Common myeloid progenitor, CD34-positive (primary cell): Measurements from ENCODE around the gene PLD5.

Experiments
- CTCF ChIA-PET: fragments of 350-600 bp; sonication (Branson Sonifier 250); formaldehyde crosslinking; loops from one replicate; lab custom pipeline; 2021; ENCODE audit warnings: antibody characterized with exemption; lab: Charles Lee
- POLR2A ChIA-PET: fragments of 350-600 bp; sonication (Branson Sonifier 250); formaldehyde crosslinking; loops from one replicate; lab custom pipeline; 2021; ENCODE audit warnings: antibody characterized with exemption; lab: Charles Lee
- DNase-seq, 3 donors: peaks; one replicate each; pipeline versions ENCODE4 v3.0.0 to v3.0.0-alpha.2; 2013
- H3K27ac ChIP-seq, 2 experiments: 1 replicate in 1 of 2; 2 replicates in 1 of 2; pipeline ENCODE4 v1.7.0; 2013; ENCODE audit warnings: inconsistent platforms in 2 of 2, low read length in 2 of 2, mild to moderate bottlenecking in 2 of 2, low read depth in 1 of 2, moderate library complexity in 1 of 2; ENCODE audit not compliant: severe bottlenecking in 2 of 2, insufficient read depth in 1 of 2, poor library complexity in 1 of 2
- H3K27me3 ChIP-seq, 5 experiments: replicated peaks in 2 of 5; 1 replicate in 3 of 5; 2 replicates in 2 of 5; pipeline versions ENCODE4 v1.6.1 to v1.7.0; 2013; ENCODE audit warnings: low read length in 4 of 5, mild to moderate bottlenecking in 2 of 5, moderate library complexity in 2 of 5, inconsistent platforms in 1 of 5; ENCODE audit not compliant: insufficient read depth in 5 of 5, control insufficient read depth in 4 of 5
- H3K36me3 ChIP-seq, 4 experiments: 1 replicate in 2 of 4; 2 replicates in 2 of 4; pipeline versions ENCODE4 v1.6.1 to v1.7.0; 2013; ENCODE audit warnings: low read length in 3 of 4, control low read depth in 1 of 4, mild to moderate bottlenecking in 1 of 4; ENCODE audit not compliant: control insufficient read depth in 4 of 4, insufficient read depth in 4 of 4
- H3K4me1 ChIP-seq, 4 experiments: 1 replicate in 3 of 4; 2 replicates in 1 of 4; pipeline versions ENCODE4 v1.6.1 to v1.7.1; 2013; ENCODE audit warnings: low read length in 3 of 4, mild to moderate bottlenecking in 3 of 4, control low read depth in 1 of 4, inconsistent platforms in 1 of 4, moderate library complexity in 1 of 4; ENCODE audit not compliant: control insufficient read depth in 4 of 4, insufficient read depth in 4 of 4; ENCODE audit errors: control extremely low read depth in 1 of 4
- H3K4me3 ChIP-seq, 7 experiments: 1 replicate in 4 of 7; 2 replicates in 3 of 7; pipeline versions ENCODE4 v1.5.1 to v1.7.0; 2013; ENCODE audit warnings: mild to moderate bottlenecking in 7 of 7, low read length in 6 of 7, moderate library complexity in 6 of 7, inconsistent platforms in 2 of 7, low read depth in 2 of 7, control low read depth in 1 of 7; ENCODE audit not compliant: insufficient read depth in 4 of 7, control insufficient read depth in 1 of 7; ENCODE audit errors: extremely low read depth in 1 of 7
- H3K9me3 ChIP-seq, 5 experiments: 1 replicate in 4 of 5; 2 replicates in 1 of 5; pipeline versions ENCODE4 v1.6.1 to v1.7.1; 2013; ENCODE audit warnings: low read length in 4 of 5, mild to moderate bottlenecking in 2 of 5, inconsistent platforms in 1 of 5, low read depth in 1 of 5, moderate library complexity in 1 of 5; ENCODE audit not compliant: control insufficient read depth in 4 of 5, insufficient read depth in 2 of 5; ENCODE audit errors: control extremely low read depth in 1 of 5
- WGBS: methylation state at CpG from one replicate; pipeline ENCODE4 v1.1.5; 2013; ENCODE audit not compliant: insufficient coverage; 5-methylcytosine and 5-hydroxymethylcytosine counted together

PLD5 gene

DNA sequence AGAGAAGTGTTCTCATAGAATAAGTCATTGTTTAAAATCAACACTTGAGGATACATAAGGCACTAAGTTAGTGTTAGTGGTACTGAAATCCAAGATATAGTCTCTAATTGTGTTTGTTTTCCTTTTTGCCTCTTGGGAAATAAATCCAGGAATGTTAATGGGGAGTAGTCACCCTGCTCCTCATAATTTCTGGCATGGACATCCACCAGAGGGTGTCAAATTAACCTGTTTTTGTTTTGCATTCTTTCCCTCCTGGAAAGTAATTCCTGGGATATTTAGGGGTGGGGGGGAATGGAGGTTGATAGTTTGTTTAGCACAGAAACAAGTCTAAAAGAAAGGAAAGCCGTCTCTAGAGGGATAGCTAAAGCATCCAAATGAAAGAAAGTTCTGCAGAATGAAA is 437.8 kb downstream of the PLD5 start:
- Histone ChIP-seq H3K9me3 (no peaks in the 10 kb centered on the region), H3K36me3 (no peaks in the 10 kb centered on the region), H3K4me3 (no peak overlapping the region), H3K27ac (no peak overlapping the region), H3K27me3 (no peaks in the 10 kb centered on the region), H3K4me1 (no peaks in the 10 kb centered on the region)
- no peak for DNase-seq
- 100% methylated on average over 1 of the region's 1 CpG for WGBS
- ChIA-PET POLR2A (no interaction called here), CTCF (no interaction called here)

DNA sequence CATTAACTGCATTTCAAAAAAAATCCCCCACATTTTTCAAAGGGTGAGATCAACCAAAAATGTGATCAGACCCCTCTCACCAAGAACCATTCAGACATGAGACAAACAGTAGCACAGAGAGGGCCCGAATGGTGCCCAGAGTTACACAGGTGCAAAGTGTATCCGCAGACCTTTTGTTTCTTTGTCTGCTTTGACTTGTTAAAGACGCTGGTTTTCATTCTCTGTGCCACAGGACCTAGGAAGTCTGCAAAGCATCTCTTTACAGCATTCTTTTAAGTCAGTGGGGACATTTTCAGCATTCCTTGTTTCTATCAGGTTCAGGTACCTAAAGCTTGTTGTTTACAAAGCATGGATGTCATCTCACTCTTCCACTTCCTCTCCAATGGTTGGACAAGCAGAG is 438.4 kb downstream of the PLD5 start:
- CTCF ChIA-PET, result interaction anchor here (0.6 kb wide), 1 partner anchor 1123 kb away, joined by 3 read pairs; no protein-coding TSS in a partner anchor
- H3K27ac ChIP-seq, result no peak overlapping the region
- POLR2A ChIA-PET, result no interaction called here
- H3K4me3 ChIP-seq, result no peak overlapping the region
- WGBS, result 82% methylated on average over 3 of the region's 3 CpGs
- no peak for DNase-seq
- no peaks in the 10 kb centered on the region for H3K4me1 ChIP-seq
- no peaks in the 10 kb centered on the region for H3K27me3 ChIP-seq
- H3K9me3 ChIP-seq, result no peaks in the 10 kb centered on the region
- no peaks in the 10 kb centered on the region for H3K36me3 ChIP-seq

- POLR2A ChIA-PET, result no interaction called here
- CTCF ChIA-PET, result no interaction called here
- H3K27ac ChIP-seq, result no peak overlapping the region
- H3K27me3 ChIP-seq, result no peaks in the 10 kb centered on the region
- DNase-seq, result no peak
- no peaks in the 10 kb centered on the region for H3K9me3 ChIP-seq
- no peaks in the 10 kb centered on the region for H3K36me3 ChIP-seq
- whole genome bisulfite sequencing, result 80% methylated on average over 1 of the region's 2 CpGs
- H3K4me1 ChIP-seq, result no peaks in the 10 kb centered on the region
- no peak overlapping the region for H3K4me3 ChIP-seq
Observed at GRCh38 chr1:242083742-242084141, 440.8 kb downstream of the PLD5 start.

DNA sequence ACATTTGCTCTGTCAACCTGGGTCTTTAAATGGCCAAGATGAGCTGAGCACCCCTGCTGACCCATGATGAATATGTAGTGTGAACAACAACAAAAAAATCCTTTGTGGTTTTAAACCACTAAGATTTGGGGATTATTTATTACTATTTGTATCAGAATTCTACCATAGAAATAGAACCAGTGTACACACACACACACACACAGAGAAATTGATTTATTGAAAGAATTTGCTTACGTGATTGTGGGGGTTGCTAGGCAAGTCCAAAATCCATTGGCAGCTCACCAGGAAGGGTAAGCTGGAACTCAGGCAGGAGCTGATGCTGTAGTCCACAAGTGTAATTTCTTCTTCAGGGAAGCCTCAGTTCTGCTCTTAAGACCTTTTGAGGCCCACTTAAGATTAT is 443.1 kb downstream of the PLD5 start:
- H3K36me3 ChIP-seq, result no peaks in the 10 kb centered on the region
- POLR2A ChIA-PET, result no interaction called here
- no peaks in the 10 kb centered on the region for H3K9me3 ChIP-seq
- no peak overlapping the region for H3K27ac ChIP-seq
- WGBS, result no CpG with 5 or more reads among the region's 1 CpG
- H3K27me3 ChIP-seq, result no peaks in the 10 kb centered on the region
- H3K4me3 ChIP-seq, result no peak overlapping the region
- no peaks in the 10 kb centered on the region for H3K4me1 ChIP-seq
- no peak for DNase-seq
- CTCF ChIA-PET, result no interaction called here

- CTCF ChIA-PET, result no interaction called here
- Histone ChIP-seq H3K4me3 (no peak overlapping the region), H3K36me3 (no peaks in the 10 kb centered on the region), H3K27me3 (no peaks in the 10 kb centered on the region), H3K27ac (no peak overlapping the region), H3K4me1 (no peaks in the 10 kb centered on the region), H3K9me3 (no peaks in the 10 kb centered on the region)
- POLR2A ChIA-PET, result no interaction called here
- no CpG with 5 or more reads among the region's 2 CpGs for WGBS
- DNase-seq, result no peak
Observed at GRCh38 chr1:242065813-242066212, 458.7 kb downstream of the PLD5 start.

- Histone ChIP-seq H3K27ac (no peak overlapping the region), H3K4me3 (no peak overlapping the region), H3K4me1 (no peaks in the 10 kb centered on the region), H3K27me3 (no peaks in the 10 kb centered on the region), H3K36me3 (no peaks in the 10 kb centered on the region), H3K9me3 (no peaks in the 10 kb centered on the region)
- WGBS, result 73% methylated on average over 3 of the region's 3 CpGs
- DNase-seq, result no peak
- ChIA-PET CTCF (interaction anchor here (1.4 kb wide), 1 partner anchor 41 kb away, joined by 5 read pairs; no protein-coding TSS in a partner anchor), POLR2A (no interaction called here)
Observed at GRCh38 chr1:242062271-242062670, 462.2 kb downstream of the PLD5 start.

DNA sequence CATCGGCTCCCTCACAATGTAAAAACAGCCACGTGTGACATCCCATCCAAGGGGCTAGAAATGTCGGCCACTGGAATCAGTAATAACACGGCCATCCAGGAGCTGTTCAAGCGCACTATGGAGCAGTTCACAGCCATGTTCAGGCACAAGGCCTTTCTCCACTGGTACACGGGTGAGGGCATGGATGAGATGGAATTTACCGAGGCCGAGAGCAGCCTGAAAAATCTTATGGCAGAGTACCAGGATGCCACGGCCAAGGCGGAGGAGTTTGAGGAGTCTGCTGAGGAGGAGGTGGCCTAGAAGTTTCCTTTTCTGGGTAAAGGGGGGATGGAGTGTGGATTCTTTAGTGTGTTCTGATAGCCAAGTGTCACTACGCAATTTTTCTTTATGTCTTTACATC is 464.5 kb downstream of the PLD5 start:
- CTCF ChIA-PET, result no interaction called here
- POLR2A ChIA-PET, result no interaction called here
- no peaks in the 10 kb centered on the region for H3K36me3 ChIP-seq
- H3K27ac ChIP-seq, result no peak overlapping the region
- no peaks in the 10 kb centered on the region for H3K9me3 ChIP-seq
- 98% methylated on average over 10 of the region's 11 CpGs for WGBS
- DNase-seq, result no peak
- no peaks in the 10 kb centered on the region for H3K4me1 ChIP-seq
- no peaks in the 10 kb centered on the region for H3K27me3 ChIP-seq
- no peak overlapping the region for H3K4me3 ChIP-seq
